HepG2 (cell line): ENCODE data around the gene ACD. TPM values are rescaled to one million over a fixed set of nuclear protein-coding genes. Genes with fewer than 3 reads are reported as not detected.
A peak's percentile ranks its signal among the peaks of the same experiment; 100 is the strongest.

Experiments used
- ATAC-seq: fragments of 200-7000 bp; cut with Tn5 transposase; 3 replicates; pipeline ENCODE4 v1.9.1; 2020; ENCODE audit warnings: mild to moderate bottlenecking, moderate library complexity
- BruUV-seq: library from RNA; stranded (reverse); fragments of 400-500 nt; replicated peaks from 2 replicates; lab custom pipeline; 2021; lab: Mats Ljungman, UMichigan
- CTCF ChIA-PET: fragments of 300-600 bp; formaldehyde crosslinking; extraction: SDS; loops from one replicate; lab custom pipeline; 2021; ENCODE audit warnings: low total read pairs, inconsistent platforms, low intra/inter-chr PET ratio; lab: Yijun Ruan, JAX
- POLR2A ChIA-PET: fragments of 350-600 bp; sonication (Branson Sonifier 250); formaldehyde crosslinking; loops from one replicate; lab custom pipeline; 2020; ENCODE audit warnings: antibody characterized with exemption, inconsistent platforms; lab: Yijun Ruan, JAX
- DNase-seq: peaks from one replicate; pipeline ENCODE4 v3.0.0-alpha.2; 2015; ENCODE audit warnings: low spot score
- FAIRE-seq: peaks from 3 replicates; lab custom pipeline; 2011; peaks lifted over from hg19 to GRCh38; lab: Jason Lieb, UNC
- H2AFZ ChIP-seq: one replicate; pipeline ENCODE4 v1.6.1; 2011; ENCODE audit warnings: low read length, inconsistent platforms
- H3K27ac ChIP-seq: fragments of 300-600 bp; 3 replicates; pipeline ENCODE4 v1.8.0; 2011; ENCODE audit warnings: mixed run types, mild to moderate bottlenecking, mixed read lengths, low read length, inconsistent platforms; ENCODE audit not compliant: insufficient read depth; ENCODE audit errors: extremely low read length
- H3K27me3 ChIP-seq, 2 experiments: fragments of 200-600 bp in 1 of 2; 2 replicates in 1 of 2; 3 replicates in 1 of 2; pipeline versions ENCODE4 v1.6.0 to v1.8.0; 2011; ENCODE audit warnings: low read length in 2 of 2, mild to moderate bottlenecking in 2 of 2, moderate library complexity in 2 of 2, inconsistent platforms in 1 of 2; ENCODE audit not compliant: insufficient read depth in 2 of 2, control insufficient read depth in 1 of 2
- H3K36me3 ChIP-seq, 2 experiments: fragments of 200-600 bp in 1 of 2; replicated peaks in 1 of 2; 2 replicates in 1 of 2; 3 replicates in 1 of 2; pipeline versions ENCODE4 v1.5.1 to v1.8.0; 2011; ENCODE audit warnings: low read length in 2 of 2, inconsistent platforms in 1 of 2; ENCODE audit not compliant: insufficient read depth in 2 of 2, control insufficient read depth in 1 of 2
- H3K4me1 ChIP-seq: 2 replicates; pipeline ENCODE4 v1.5.1; 2012; ENCODE audit warnings: low read length, inconsistent platforms; ENCODE audit not compliant: insufficient read depth
- H3K4me2 ChIP-seq: 2 replicates; pipeline ENCODE4 v1.6.0; 2011; ENCODE audit warnings: low read depth, low read length, inconsistent platforms
- H3K4me3 ChIP-seq, 3 experiments: fragments of 200-600 bp in 1 of 3; sonication (generic), shearing (Covaris generic) in 1 of 3; replicated peaks in 1 of 3; 2 replicates each; pipeline ENCODE4 v1.5.1; 2011 to 2016; ENCODE audit warnings: low read length in 3 of 3, inconsistent platforms in 2 of 3, low read depth in 2 of 3, mild to moderate bottlenecking in 2 of 3, control low read depth in 1 of 3, mixed read lengths in 1 of 3; ENCODE audit not compliant: insufficient read depth in 1 of 3
- H3K79me2 ChIP-seq: one replicate; pipeline ENCODE4 v1.6.1; 2011; ENCODE audit warnings: low read length, inconsistent platforms; ENCODE audit not compliant: insufficient read depth
- H3K9ac ChIP-seq: 2 replicates; pipeline ENCODE4 v1.6.0; 2011; ENCODE audit warnings: mild to moderate bottlenecking, low read depth, low read length, inconsistent platforms; ENCODE audit not compliant: insufficient read depth
- H3K9me3 ChIP-seq: 2 replicates; pipeline ENCODE4 v1.5.1; 2012; ENCODE audit warnings: mild to moderate bottlenecking, low read length
- H4K20me1 ChIP-seq: 2 replicates; pipeline ENCODE4 v1.6.0; 2011; ENCODE audit warnings: inconsistent platforms, mild to moderate bottlenecking, low read length, moderate library complexity; ENCODE audit not compliant: insufficient read depth
- CHCHD3 ChIP-seq: sonication (generic); formaldehyde crosslinking; IDR thresholded peaks from 2 replicates; pipeline ENCODE4 v1.8.0; 2022; ENCODE audit warnings: mild to moderate bottlenecking, missing genetic modification reagents, moderate library complexity
- HNF4G ChIP-seq, 2 experiments: sonication (generic) in 1 of 2; formaldehyde crosslinking in 1 of 2; IDR thresholded peaks; 2 replicates each; pipeline versions ENCODE4 v1.4.0 to v1.6.1; 2011 to 2020; ENCODE audit warnings: borderline replicate concordance in 2 of 2, low read depth in 2 of 2, mild to moderate bottlenecking in 2 of 2, low read length in 1 of 2, missing genetic modification reagents in 1 of 2, moderate library complexity in 1 of 2
- JUNB ChIP-seq: sonication (generic); formaldehyde crosslinking; IDR thresholded peaks from 2 replicates; pipeline ENCODE4 v1.8.0; 2022; ENCODE audit warnings: missing genetic modification reagents, mild to moderate bottlenecking, borderline replicate concordance
- REL ChIP-seq: sonication (generic); formaldehyde crosslinking; conservative IDR thresholded peaks from 2 replicates; pipeline ENCODE4 v1.8.0; 2022; ENCODE audit warnings: mild to moderate bottlenecking, missing genetic modification reagents, moderate library complexity
- TCF7L2 ChIP-seq: IDR thresholded peaks from 2 replicates; pipeline ENCODE4 v1.6.1; 2011; ENCODE audit warnings: mild to moderate bottlenecking, low read depth, low read length, moderate library complexity
- ZNF761 ChIP-seq: sonication (generic); formaldehyde crosslinking; conservative IDR thresholded peaks from 2 replicates; pipeline ENCODE4 v1.4.0; 2020; ENCODE audit warnings: mild to moderate bottlenecking, missing genetic modification reagents
- WGBS: methylation state at CpG from one replicate; pipeline ENCODE4 v1.1.6; 2017; ENCODE audit warnings: low lambda C conversion rate; 5-methylcytosine and 5-hydroxymethylcytosine counted together
- in situ Hi-C: cut with HindIII; loops from 2 replicates; pipeline ENCODE4 v1.10.0; 2017; ENCODE audit warnings: low pct_unique_long_range_greater_than_20kb; ENCODE audit not compliant: extremely low pct_ligation_motif_present
- intact Hi-C: fragments of 100-400 bp; cut with micrococcal nuclease; formaldehyde crosslinking; loops from one replicate; pipeline ENCODE4 v1.10.0; 2022; ENCODE audit not compliant: unreplicated experiment
- polyA plus RNA-seq, 8 experiments: library from polyadenylated mRNA; depleted of rRNA in 3 of 8; stranded (reverse) in 7 of 8; unstranded in 1 of 8; fragments of >200 nt; fragmentation: Illumina TruSeq in 4 of 8; extraction: Trizol in 4 of 8; gene quantifications; 2 replicates each; pipeline versions ENCODE4 v1.2.1 to v1.2.3, GENCODE V29; 2011 to 2016; ENCODE audit warnings: low read depth in 4 of 8, missing spikeins in 1 of 8, mixed read lengths in 1 of 8; ENCODE audit not compliant: insufficient read depth in 1 of 8
- total RNA-seq, 5 experiments: library from RNA; depleted of rRNA; stranded (reverse); fragments of >200 nt; fragmentation: Illumina TruSeq; extraction: Trizol; gene quantifications; 2 replicates each; pipeline ENCODE4 v1.2.3, GENCODE V29; 2016; ENCODE audit warnings: low read depth in 1 of 5
- TF ChIP-seq, protein P1 (sequence below): sonication (generic); formaldehyde crosslinking; IDR thresholded peaks from 2 replicates; pipeline ENCODE4 v1.5.0; 2020; ENCODE audit warnings: mild to moderate bottlenecking, missing genetic modification reagents
- TF ChIP-seq, protein P2 (sequence below), 2 experiments: IDR thresholded peaks; 2 replicates each; pipeline ENCODE4 v1.6.1; 2011 to 2012; ENCODE audit warnings: low read length in 2 of 2, borderline replicate concordance in 1 of 2, low read depth in 1 of 2, mild to moderate bottlenecking in 1 of 2, moderate library complexity in 1 of 2

ACD gene
- total and polyA plus RNA-seq, 2 of the 13 experiments (the other 11 are each of a cell fraction or from before 2014, with no cell fraction given): 32.6 to 38.3 TPM

DNA sequence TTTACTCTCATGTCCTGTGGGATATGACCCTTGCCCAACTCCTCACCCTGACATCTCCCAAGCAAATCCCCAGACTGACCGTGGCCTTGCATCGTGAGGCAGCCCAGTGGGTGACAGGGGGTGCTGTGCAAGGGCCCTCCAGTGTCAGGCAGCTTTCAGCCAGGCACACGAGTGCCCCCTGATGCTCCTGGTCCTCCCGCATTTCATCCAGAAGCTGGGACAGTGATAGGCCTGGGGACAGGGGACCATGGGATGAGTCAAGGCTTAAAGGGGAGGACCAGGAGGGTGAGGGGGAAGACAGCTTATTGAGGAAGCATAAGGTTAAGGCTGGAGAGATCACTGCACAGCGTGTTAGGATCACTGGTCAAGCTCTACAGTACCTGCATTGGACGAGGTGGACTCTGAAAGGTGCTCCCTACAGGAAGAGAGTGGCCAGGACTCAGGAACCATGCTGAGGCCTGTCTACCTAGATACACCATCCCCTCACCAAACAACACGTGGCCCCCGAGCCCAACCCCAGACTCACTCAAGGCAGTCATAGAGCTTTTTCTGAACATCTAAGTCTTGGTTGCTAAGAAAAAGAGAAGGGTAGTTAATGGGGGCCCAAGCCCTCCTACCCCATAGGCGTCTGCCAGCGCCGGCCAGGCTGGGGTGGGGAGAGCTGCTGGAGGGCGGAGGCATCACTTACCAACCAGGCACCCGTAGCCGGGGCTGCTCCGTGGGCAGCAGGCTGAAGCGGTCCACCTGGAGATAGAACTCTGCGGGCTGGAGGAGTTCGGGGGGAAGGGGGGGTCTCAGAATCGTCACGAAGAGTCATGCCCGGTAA lies 998 bp downstream of the ACD start (continued):
- TF ChIP-seq REL (0 out of 2 replicates have a peak, but pooled peaks have one; percentile 61), JUNB (CRISPR knock-in tag) (no peak)

DNA sequence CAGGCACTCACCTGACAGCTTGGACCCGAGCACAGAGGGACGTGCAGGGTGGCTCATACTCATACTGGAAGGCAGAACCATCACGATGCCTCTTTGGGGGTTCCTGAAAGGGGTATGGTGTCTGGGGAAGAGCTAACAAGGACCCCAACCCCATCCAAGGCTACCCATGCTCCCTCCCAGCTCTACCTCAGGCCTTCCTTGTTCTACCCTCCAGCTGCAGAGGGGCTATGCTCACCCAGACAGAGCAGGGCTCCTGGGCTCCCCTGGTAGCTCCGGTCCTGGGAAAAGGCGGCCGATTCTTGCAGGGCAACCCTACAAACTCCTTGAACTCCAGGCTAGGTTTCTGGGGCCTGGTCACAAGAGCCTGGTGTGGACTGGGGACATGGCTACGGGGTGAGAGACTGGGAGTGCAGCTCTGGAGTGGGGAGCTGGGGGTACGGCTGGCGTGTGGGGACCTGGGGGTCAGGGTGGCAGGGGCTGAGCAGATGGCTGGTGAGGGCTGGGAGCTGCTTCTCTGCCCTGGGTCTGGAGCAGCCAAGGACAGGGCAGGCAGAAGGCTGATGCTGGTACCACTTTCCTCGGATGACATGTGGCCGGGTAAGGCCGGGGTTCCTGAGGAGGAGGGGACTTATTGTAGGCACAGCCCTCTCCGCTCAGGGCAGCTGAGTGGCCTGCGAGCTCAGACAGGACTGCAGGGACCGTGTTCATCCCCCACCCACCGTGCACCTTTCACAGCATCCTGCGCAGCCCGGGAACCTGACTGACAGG lies 2.1 kb downstream of the ACD start:
- H3K27me3 ChIP-seq: peaks cover 0 to 15% of the 10 kb centered on the region in 2 experiments; a peak in 4 of 5 replicates
- no peak overlapping the region for H3K27ac ChIP-seq
- FAIRE-seq: no peak
- H3K4me2 ChIP-seq: no peak overlapping the region
- BruUV-seq: no TSS peak
- no peak overlapping the region for H3K4me3 ChIP-seq
- intact Hi-C loops (no loop called here), in situ Hi-C loops (no loop called here)
- 0 out of 2 replicates have a peak, but pooled peaks cover 3% of the 10 kb centered on the region for H4K20me1 ChIP-seq
- WGBS: 92% methylated on average over 10 of the region's 18 CpGs
- H3K4me1 ChIP-seq: peaks cover 21% of the 10 kb centered on the region
- H3K9me3 ChIP-seq: no peaks in the 10 kb centered on the region
- DNase-seq: no peak
- H3K9ac ChIP-seq: no peak overlapping the region
- TF ChIP-seq, protein P1, sequence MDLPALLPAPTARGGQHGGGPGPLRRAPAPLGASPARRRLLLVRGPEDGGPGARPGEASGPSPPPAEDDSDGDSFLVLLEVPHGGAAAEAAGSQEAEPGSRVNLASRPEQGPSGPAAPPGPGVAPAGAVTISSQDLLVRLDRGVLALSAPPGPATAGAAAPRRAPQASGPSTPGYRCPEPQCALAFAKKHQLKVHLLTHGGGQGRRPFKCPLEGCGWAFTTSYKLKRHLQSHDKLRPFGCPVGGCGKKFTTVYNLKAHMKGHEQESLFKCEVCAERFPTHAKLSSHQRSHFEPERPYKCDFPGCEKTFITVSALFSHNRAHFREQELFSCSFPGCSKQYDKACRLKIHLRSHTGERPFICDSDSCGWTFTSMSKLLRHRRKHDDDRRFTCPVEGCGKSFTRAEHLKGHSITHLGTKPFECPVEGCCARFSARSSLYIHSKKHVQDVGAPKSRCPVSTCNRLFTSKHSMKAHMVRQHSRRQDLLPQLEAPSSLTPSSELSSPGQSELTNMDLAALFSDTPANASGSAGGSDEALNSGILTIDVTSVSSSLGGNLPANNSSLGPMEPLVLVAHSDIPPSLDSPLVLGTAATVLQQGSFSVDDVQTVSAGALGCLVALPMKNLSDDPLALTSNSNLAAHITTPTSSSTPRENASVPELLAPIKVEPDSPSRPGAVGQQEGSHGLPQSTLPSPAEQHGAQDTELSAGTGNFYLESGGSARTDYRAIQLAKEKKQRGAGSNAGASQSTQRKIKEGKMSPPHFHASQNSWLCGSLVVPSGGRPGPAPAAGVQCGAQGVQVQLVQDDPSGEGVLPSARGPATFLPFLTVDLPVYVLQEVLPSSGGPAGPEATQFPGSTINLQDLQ (CRISPR knock-in tag): no peak
- no peak for TF ChIP-seq CHCHD3 (CRISPR knock-in tag)
- TF ChIP-seq, protein P2, sequence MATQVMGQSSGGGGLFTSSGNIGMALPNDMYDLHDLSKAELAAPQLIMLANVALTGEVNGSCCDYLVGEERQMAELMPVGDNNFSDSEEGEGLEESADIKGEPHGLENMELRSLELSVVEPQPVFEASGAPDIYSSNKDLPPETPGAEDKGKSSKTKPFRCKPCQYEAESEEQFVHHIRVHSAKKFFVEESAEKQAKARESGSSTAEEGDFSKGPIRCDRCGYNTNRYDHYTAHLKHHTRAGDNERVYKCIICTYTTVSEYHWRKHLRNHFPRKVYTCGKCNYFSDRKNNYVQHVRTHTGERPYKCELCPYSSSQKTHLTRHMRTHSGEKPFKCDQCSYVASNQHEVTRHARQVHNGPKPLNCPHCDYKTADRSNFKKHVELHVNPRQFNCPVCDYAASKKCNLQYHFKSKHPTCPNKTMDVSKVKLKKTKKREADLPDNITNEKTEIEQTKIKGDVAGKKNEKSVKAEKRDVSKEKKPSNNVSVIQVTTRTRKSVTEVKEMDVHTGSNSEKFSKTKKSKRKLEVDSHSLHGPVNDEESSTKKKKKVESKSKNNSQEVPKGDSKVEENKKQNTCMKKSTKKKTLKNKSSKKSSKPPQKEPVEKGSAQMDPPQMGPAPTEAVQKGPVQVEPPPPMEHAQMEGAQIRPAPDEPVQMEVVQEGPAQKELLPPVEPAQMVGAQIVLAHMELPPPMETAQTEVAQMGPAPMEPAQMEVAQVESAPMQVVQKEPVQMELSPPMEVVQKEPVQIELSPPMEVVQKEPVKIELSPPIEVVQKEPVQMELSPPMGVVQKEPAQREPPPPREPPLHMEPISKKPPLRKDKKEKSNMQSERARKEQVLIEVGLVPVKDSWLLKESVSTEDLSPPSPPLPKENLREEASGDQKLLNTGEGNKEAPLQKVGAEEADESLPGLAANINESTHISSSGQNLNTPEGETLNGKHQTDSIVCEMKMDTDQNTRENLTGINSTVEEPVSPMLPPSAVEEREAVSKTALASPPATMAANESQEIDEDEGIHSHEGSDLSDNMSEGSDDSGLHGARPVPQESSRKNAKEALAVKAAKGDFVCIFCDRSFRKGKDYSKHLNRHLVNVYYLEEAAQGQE (IDR thresholded peaks at IDR 0.05; ENCODE audit: borderline replicate concordance in 1 of 2, low read depth in 1 of 2, low read length in 2 of 2): no peak
- no peak for TF ChIP-seq ZNF761
- no peak for TF ChIP-seq HNF4G (IDR thresholded peaks at IDR 0.05; ENCODE audit: borderline replicate concordance, low read depth, low read length)
- no peak for TF ChIP-seq HNF4G (CRISPR knock-in tag; IDR thresholded peaks at IDR 0.05; ENCODE audit: borderline replicate concordance, low read depth)
- TF ChIP-seq TCF7L2: no peak
- no peak overlapping the region for H2AFZ ChIP-seq
- peaks cover 11% of the 10 kb centered on the region for H3K79me2 ChIP-seq
- peaks cover 6 to 10% of the 10 kb centered on the region in 2 experiments; a peak in 4 of 5 replicates for H3K36me3 ChIP-seq
- CTCF ChIA-PET: no interaction called here
- POLR2A ChIA-PET: interaction anchor here (0.8 to 1.1 kb wide), 2 partner anchors 96 to 129 kb away, joined by 3 read pairs; partner anchors contain the start of gene RIPOR1
- no peak for ATAC-seq
